HepG2 (cell line): ENCODE results near the gene CDC42EP4. TPM values are rescaled to one million over a fixed set of nuclear protein-coding genes. Genes with fewer than 3 reads are reported as not detected.

Experiments
- ATAC-seq: fragments of 200-7000 bp; cut with Tn5 transposase; 3 replicates; pipeline ENCODE4 v1.9.1; 2020; ENCODE audit warnings: mild to moderate bottlenecking, moderate library complexity
- BruUV-seq: library from RNA; stranded (reverse); fragments of 400-500 nt; replicated peaks from 2 replicates; lab custom pipeline; 2021; lab: Mats Ljungman, UMichigan
- CTCF ChIA-PET: fragments of 300-600 bp; formaldehyde crosslinking; extraction: SDS; loops from one replicate; lab custom pipeline; 2021; ENCODE audit warnings: low total read pairs, inconsistent platforms, low intra/inter-chr PET ratio; lab: Yijun Ruan, JAX
- POLR2A ChIA-PET: fragments of 350-600 bp; sonication (Branson Sonifier 250); formaldehyde crosslinking; loops from one replicate; lab custom pipeline; 2020; ENCODE audit warnings: antibody characterized with exemption, inconsistent platforms; lab: Yijun Ruan, JAX
- DNase-seq: peaks from one replicate; pipeline ENCODE4 v3.0.0-alpha.2; 2015; ENCODE audit warnings: low spot score
- FAIRE-seq: peaks from 3 replicates; lab custom pipeline; 2011; peaks lifted over from hg19 to GRCh38; lab: Jason Lieb, UNC
- H2AFZ ChIP-seq: one replicate; pipeline ENCODE4 v1.6.1; 2011; ENCODE audit warnings: low read length, inconsistent platforms
- H3K27ac ChIP-seq: fragments of 300-600 bp; 3 replicates; pipeline ENCODE4 v1.8.0; 2011; ENCODE audit warnings: mixed run types, mild to moderate bottlenecking, mixed read lengths, low read length, inconsistent platforms; ENCODE audit not compliant: insufficient read depth; ENCODE audit errors: extremely low read length
- H3K27me3 ChIP-seq, 2 experiments: fragments of 200-600 bp in 1 of 2; 2 replicates in 1 of 2; 3 replicates in 1 of 2; pipeline versions ENCODE4 v1.6.0 to v1.8.0; 2011; ENCODE audit warnings: low read length in 2 of 2, mild to moderate bottlenecking in 2 of 2, moderate library complexity in 2 of 2, inconsistent platforms in 1 of 2; ENCODE audit not compliant: insufficient read depth in 2 of 2, control insufficient read depth in 1 of 2
- H3K36me3 ChIP-seq, 2 experiments: fragments of 200-600 bp in 1 of 2; replicated peaks in 1 of 2; 2 replicates in 1 of 2; 3 replicates in 1 of 2; pipeline versions ENCODE4 v1.5.1 to v1.8.0; 2011; ENCODE audit warnings: low read length in 2 of 2, inconsistent platforms in 1 of 2; ENCODE audit not compliant: insufficient read depth in 2 of 2, control insufficient read depth in 1 of 2
- H3K4me1 ChIP-seq: 2 replicates; pipeline ENCODE4 v1.5.1; 2012; ENCODE audit warnings: low read length, inconsistent platforms; ENCODE audit not compliant: insufficient read depth
- H3K4me2 ChIP-seq: 2 replicates; pipeline ENCODE4 v1.6.0; 2011; ENCODE audit warnings: low read depth, low read length, inconsistent platforms
- H3K4me3 ChIP-seq, 3 experiments: fragments of 200-600 bp in 1 of 3; sonication (generic), shearing (Covaris generic) in 1 of 3; replicated peaks in 1 of 3; 2 replicates each; pipeline ENCODE4 v1.5.1; 2011 to 2016; ENCODE audit warnings: low read length in 3 of 3, inconsistent platforms in 2 of 3, low read depth in 2 of 3, mild to moderate bottlenecking in 2 of 3, control low read depth in 1 of 3, mixed read lengths in 1 of 3; ENCODE audit not compliant: insufficient read depth in 1 of 3
- H3K79me2 ChIP-seq: one replicate; pipeline ENCODE4 v1.6.1; 2011; ENCODE audit warnings: low read length, inconsistent platforms; ENCODE audit not compliant: insufficient read depth
- H3K9ac ChIP-seq: 2 replicates; pipeline ENCODE4 v1.6.0; 2011; ENCODE audit warnings: mild to moderate bottlenecking, low read depth, low read length, inconsistent platforms; ENCODE audit not compliant: insufficient read depth
- H3K9me3 ChIP-seq: 2 replicates; pipeline ENCODE4 v1.5.1; 2012; ENCODE audit warnings: mild to moderate bottlenecking, low read length
- H4K20me1 ChIP-seq: 2 replicates; pipeline ENCODE4 v1.6.0; 2011; ENCODE audit warnings: inconsistent platforms, mild to moderate bottlenecking, low read length, moderate library complexity; ENCODE audit not compliant: insufficient read depth
- DNMT1 ChIP-seq: sonication (generic); formaldehyde crosslinking; IDR thresholded peaks from 2 replicates; pipeline ENCODE4 v1.5.1; 2020; ENCODE audit warnings: mild to moderate bottlenecking, missing genetic modification reagents
- NCOA5 ChIP-seq: sonication (generic); formaldehyde crosslinking; IDR thresholded peaks from 2 replicates; pipeline ENCODE4 v1.4.0; 2020; ENCODE audit warnings: missing genetic modification reagents
- NFKB2 ChIP-seq: sonication (generic); formaldehyde crosslinking; IDR thresholded peaks from 2 replicates; pipeline ENCODE4 v1.4.0; 2020; ENCODE audit warnings: missing genetic modification reagents, borderline replicate concordance
- SSRP1 ChIP-seq: IDR thresholded peaks from 2 replicates; pipeline ENCODE4 v1.6.1; 2016; ENCODE audit warnings: control low read depth
- ZNF251 ChIP-seq: sonication (generic); formaldehyde crosslinking; IDR thresholded peaks from 2 replicates; pipeline ENCODE4 v1.9.0; 2021; ENCODE audit warnings: mild to moderate bottlenecking, missing genetic modification reagents
- ZNF253 ChIP-seq: sonication (generic); formaldehyde crosslinking; IDR thresholded peaks from 2 replicates; pipeline ENCODE4 v1.8.0; 2022; ENCODE audit warnings: mild to moderate bottlenecking, missing genetic modification reagents, borderline replicate concordance
- ZNF367 ChIP-seq: sonication (generic); formaldehyde crosslinking; IDR thresholded peaks from 2 replicates; pipeline ENCODE4 v1.4.0; 2020; ENCODE audit warnings: missing genetic modification reagents, borderline replicate concordance
- ZNF879 ChIP-seq: sonication (generic); formaldehyde crosslinking; IDR thresholded peaks from 2 replicates; pipeline ENCODE4 v1.8.1; 2023; ENCODE audit warnings: missing genetic modification reagents
- ZSCAN29 ChIP-seq: sonication (generic); formaldehyde crosslinking; conservative IDR thresholded peaks from 2 replicates; pipeline ENCODE4 v1.4.0; 2020; ENCODE audit warnings: mild to moderate bottlenecking, missing genetic modification reagents
- WGBS: methylation state at CpG from one replicate; pipeline ENCODE4 v1.1.6; 2017; ENCODE audit warnings: low lambda C conversion rate; 5-methylcytosine and 5-hydroxymethylcytosine counted together
- in situ Hi-C: cut with HindIII; loops from 2 replicates; pipeline ENCODE4 v1.10.0; 2017; ENCODE audit warnings: low pct_unique_long_range_greater_than_20kb; ENCODE audit not compliant: extremely low pct_ligation_motif_present
- intact Hi-C: fragments of 100-400 bp; cut with micrococcal nuclease; formaldehyde crosslinking; loops from one replicate; pipeline ENCODE4 v1.10.0; 2022; ENCODE audit not compliant: unreplicated experiment
- polyA plus RNA-seq, 8 experiments: library from polyadenylated mRNA; depleted of rRNA in 3 of 8; stranded (reverse) in 7 of 8; unstranded in 1 of 8; fragments of >200 nt; fragmentation: Illumina TruSeq in 4 of 8; extraction: Trizol in 4 of 8; gene quantifications; 2 replicates each; pipeline versions ENCODE4 v1.2.1 to v1.2.3, GENCODE V29; 2011 to 2016; ENCODE audit warnings: low read depth in 4 of 8, missing spikeins in 1 of 8, mixed read lengths in 1 of 8; ENCODE audit not compliant: insufficient read depth in 1 of 8
- total RNA-seq, 5 experiments: library from RNA; depleted of rRNA; stranded (reverse); fragments of >200 nt; fragmentation: Illumina TruSeq; extraction: Trizol; gene quantifications; 2 replicates each; pipeline ENCODE4 v1.2.3, GENCODE V29; 2016; ENCODE audit warnings: low read depth in 1 of 5
- TF ChIP-seq, protein P1 (sequence below): sonication (generic); formaldehyde crosslinking; IDR thresholded peaks from 2 replicates; pipeline ENCODE4 v1.5.1; 2020; ENCODE audit warnings: mild to moderate bottlenecking, missing genetic modification reagents, moderate library complexity
- TF ChIP-seq, protein P2 (sequence below): sonication (generic); formaldehyde crosslinking; IDR thresholded peaks from 2 replicates; pipeline ENCODE4 v1.4.0; 2020; ENCODE audit warnings: mild to moderate bottlenecking, missing genetic modification reagents

Gene CDC42EP4
- total and polyA plus RNA-seq, 2 of the 13 experiments (the other 11 are each of a cell fraction or from before 2014, with no cell fraction given) = 19.0 to 54.0 TPM

DNA sequence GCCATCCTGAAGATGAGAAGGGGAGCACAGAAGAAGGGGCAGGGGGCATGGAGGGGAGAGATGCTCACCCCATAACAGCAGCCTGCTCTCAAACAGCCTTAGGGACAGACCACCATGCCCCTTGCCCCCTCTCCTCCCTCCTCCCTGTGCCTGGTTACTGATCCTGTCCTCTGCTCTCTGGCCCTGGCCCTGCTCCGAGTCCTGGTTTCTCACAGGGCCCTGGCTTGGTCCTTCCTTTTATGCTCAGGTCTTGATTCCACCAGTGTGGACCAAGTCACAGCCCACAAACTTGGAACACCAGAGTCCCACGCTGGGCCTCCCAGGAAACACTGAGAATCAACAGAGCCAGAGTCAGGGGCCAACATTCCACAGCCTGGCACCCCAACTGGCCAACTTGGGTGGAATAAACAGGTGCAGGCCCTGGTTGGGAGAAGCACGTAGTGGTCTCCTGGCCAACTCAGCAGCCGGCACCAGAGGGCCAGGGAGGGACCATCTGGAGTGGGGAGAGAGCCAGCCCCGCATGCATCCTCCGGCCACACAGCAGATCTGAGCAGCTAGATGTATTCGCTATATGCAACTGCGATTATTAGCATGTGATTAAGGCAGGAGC, 44.9 kb upstream of the CDC42EP4 start:
- Histone ChIP-seq H3K36me3 (no peaks in the 10 kb centered on the region), H3K4me1 (peaks cover 25% of the 10 kb centered on the region), H3K4me2 (no peak overlapping the region), H2AFZ (no peak overlapping the region), H3K27me3 (peaks cover 28 to 80% of the 10 kb centered on the region in 2 experiments), H3K9ac (no peak overlapping the region), H3K9me3 (no peaks in the 10 kb centered on the region), H4K20me1 (no peaks in the 10 kb centered on the region), H3K4me3 (no peak overlapping the region), H3K79me2 (no peaks in the 10 kb centered on the region), H3K27ac (no peak overlapping the region)
- no peak for FAIRE-seq
- no peak for ATAC-seq
- ChIA-PET POLR2A (no interaction called here), CTCF (no interaction called here)
- TF ChIP-seq ZNF367 (no peak), ZNF879 (no peak), ZSCAN29 (no peak), SSRP1 (no peak), NCOA5 (no peak)
- WGBS = 39% methylated on average over 7 of the region's 8 CpGs
- in situ Hi-C loops = no loop called here
- BruUV-seq = no TSS peak
- intact Hi-C loops = no loop called here
- no peak for DNase-seq

DNA sequence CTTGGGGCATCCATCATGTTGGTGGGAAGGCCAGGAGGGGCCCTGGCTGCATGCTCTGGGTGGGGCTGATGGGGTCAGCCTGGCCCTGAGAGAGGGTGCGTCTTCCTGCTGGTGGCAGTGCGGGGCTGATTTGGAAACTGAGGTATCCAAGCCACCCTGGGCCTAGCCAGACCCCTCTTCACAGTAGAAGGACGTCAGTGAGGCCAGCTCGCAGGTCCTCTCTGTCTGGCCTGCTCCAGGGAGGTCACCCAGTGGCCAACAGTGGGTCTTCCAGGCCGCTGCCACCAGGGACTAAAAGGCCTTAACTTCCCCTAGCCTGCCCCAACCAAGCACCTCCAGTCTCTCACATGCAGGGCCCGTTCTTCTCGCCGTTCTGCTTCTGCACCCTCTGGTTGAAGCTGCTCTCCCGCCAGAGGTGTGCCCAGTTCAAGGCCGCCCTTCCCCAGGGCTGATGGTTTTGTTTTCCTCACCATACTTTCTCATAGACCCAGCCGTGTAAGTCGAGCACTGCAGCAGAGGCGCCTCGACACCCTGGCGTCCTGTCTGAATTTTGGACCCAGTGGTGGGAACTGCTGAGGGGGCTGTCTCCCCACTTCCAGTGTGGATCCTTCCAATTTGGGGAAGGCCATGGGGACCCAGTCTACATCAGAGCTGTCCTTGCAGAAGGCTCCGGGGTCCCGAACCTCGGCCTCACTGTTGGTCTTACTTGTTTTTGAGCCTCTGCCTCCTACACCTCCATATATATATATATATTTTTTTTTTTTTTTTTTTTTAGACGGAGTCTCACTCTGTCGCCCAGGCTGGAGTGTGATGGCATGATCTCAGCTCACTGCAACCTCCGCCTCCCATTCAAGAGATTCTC, 42.9 kb upstream of the CDC42EP4 start:
- POLR2A ChIA-PET = no interaction called here
- no peak for DNase-seq
- TF ChIP-seq NFKB2 (CRISPR knock-in tag) (0 out of 2 replicates have a peak, but pooled peaks have one; percentile 26), ZNF251 (CRISPR knock-in tag) (no peak), DNMT1 (CRISPR knock-in tag) (0 out of 2 replicates have a peak, but pooled peaks have one; percentile 49), ZNF253 (CRISPR knock-in tag) (no peak)
- TF ChIP-seq, protein P1, sequence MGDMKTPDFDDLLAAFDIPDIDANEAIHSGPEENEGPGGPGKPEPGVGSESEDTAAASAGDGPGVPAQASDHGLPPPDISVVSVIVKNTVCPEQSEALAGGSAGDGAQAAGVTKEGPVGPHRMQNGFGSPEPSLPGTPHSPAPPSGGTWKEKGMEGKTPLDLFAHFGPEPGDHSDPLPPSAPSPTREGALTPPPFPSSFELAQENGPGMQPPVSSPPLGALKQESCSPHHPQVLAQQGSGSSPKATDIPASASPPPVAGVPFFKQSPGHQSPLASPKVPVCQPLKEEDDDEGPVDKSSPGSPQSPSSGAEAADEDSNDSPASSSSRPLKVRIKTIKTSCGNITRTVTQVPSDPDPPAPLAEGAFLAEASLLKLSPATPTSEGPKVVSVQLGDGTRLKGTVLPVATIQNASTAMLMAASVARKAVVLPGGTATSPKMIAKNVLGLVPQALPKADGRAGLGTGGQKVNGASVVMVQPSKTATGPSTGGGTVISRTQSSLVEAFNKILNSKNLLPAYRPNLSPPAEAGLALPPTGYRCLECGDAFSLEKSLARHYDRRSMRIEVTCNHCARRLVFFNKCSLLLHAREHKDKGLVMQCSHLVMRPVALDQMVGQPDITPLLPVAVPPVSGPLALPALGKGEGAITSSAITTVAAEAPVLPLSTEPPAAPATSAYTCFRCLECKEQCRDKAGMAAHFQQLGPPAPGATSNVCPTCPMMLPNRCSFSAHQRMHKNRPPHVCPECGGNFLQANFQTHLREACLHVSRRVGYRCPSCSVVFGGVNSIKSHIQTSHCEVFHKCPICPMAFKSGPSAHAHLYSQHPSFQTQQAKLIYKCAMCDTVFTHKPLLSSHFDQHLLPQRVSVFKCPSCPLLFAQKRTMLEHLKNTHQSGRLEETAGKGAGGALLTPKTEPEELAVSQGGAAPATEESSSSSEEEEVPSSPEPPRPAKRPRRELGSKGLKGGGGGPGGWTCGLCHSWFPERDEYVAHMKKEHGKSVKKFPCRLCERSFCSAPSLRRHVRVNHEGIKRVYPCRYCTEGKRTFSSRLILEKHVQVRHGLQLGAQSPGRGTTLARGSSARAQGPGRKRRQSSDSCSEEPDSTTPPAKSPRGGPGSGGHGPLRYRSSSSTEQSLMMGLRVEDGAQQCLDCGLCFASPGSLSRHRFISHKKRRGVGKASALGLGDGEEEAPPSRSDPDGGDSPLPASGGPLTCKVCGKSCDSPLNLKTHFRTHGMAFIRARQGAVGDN (CRISPR knock-in tag) = peak; percentile 38
- TF ChIP-seq, protein P2, sequence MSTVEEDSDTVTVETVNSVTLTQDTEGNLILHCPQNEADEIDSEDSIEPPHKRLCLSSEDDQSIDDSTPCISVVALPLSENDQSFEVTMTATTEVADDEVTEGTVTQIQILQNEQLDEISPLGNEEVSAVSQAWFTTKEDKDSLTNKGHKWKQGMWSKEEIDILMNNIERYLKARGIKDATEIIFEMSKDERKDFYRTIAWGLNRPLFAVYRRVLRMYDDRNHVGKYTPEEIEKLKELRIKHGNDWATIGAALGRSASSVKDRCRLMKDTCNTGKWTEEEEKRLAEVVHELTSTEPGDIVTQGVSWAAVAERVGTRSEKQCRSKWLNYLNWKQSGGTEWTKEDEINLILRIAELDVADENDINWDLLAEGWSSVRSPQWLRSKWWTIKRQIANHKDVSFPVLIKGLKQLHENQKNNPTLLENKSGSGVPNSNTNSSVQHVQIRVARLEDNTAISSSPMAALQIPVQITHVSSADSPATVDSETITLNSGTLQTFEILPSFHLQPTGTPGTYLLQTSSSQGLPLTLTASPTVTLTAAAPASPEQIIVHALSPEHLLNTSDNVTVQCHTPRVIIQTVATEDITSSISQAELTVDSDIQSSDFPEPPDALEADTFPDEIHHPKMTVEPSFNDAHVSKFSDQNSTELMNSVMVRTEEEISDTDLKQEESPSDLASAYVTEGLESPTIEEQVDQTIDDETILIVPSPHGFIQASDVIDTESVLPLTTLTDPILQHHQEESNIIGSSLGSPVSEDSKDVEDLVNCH (CRISPR knock-in tag) = no peak

More for the DNA sequence above, 42.9 kb upstream of the CDC42EP4 start:
- peaks cover 28 to 86% of the 10 kb centered on the region in 2 experiments for H3K27me3 ChIP-seq
- intact Hi-C loops (no loop called here), in situ Hi-C loops (no loop called here)
- ATAC-seq (peak; percentile 73), FAIRE-seq (no peak)
- WGBS = 44% methylated on average over 19 of the region's 21 CpGs
- H3K4me1 ChIP-seq = peaks cover 5% of the 10 kb centered on the region
- no peaks in the 10 kb centered on the region for H3K79me2 ChIP-seq
- no peak overlapping the region for H3K4me3 ChIP-seq
- no peaks in the 10 kb centered on the region for H3K36me3 ChIP-seq
- H3K4me2 ChIP-seq = no peak overlapping the region
- CTCF ChIA-PET = no interaction called here
- no TSS peak for BruUV-seq
- no peak overlapping the region for H2AFZ ChIP-seq
- H4K20me1 ChIP-seq = no peaks in the 10 kb centered on the region
- H3K27ac ChIP-seq = no peak overlapping the region
- H3K9ac ChIP-seq = no peak overlapping the region
- no peaks in the 10 kb centered on the region for H3K9me3 ChIP-seq
